ENCODE results near the gene SNRPA.

SNRPA gene

DNA sequence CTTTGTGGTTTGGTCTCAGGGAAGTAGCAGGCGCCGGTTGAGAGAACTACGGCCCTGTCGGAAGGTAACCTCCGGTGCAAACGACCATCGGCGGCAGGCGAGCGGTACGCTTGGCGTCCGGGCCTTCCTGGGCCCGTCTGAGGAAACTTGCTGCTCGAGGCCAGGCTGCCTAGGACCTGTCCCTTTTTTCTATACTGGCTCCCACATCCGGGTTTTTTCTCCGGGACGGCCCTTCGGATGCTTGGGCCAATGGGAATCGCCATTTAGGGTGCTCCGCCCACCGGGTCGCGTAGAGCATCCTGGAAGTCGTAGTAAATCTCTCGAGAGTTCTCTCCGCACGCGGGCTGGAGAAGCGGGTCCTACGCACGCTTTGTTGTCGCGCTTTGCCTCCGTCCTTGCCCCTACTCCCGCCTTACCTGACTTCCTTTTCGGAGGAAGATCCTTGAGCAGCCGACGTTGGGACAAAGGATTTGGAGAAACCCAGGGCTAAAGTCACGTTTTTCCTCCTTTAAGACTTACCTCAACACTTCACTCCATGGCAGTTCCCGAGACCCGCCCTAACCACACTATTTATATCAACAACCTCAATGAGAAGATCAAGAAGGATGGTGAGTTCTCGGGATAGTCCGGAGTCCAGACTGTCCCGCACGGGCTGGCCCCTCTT lies at the start of gene SNRPA:
Gene SNRPA (plus strand): TSS at position 330 of the 664 bp plus-strand sequence. CDS start 206 bp downstream, at position 536.
- no peak for TF ChIP-seq PPARA (CRISPR knock-in tag; IDR thresholded peaks at IDR 0.05; ENCODE audit: borderline replicate concordance)
- no peak for TF ChIP-seq ZNF565 (CRISPR knock-in tag; conservative IDR thresholded peaks at IDR 0.05; ENCODE audit: low read depth)
- no peak for TF ChIP-seq ZNF8 (CRISPR knock-in tag; IDR thresholded peaks at IDR 0.05)
- peak; percentile 87 for ATAC-seq

DNA sequence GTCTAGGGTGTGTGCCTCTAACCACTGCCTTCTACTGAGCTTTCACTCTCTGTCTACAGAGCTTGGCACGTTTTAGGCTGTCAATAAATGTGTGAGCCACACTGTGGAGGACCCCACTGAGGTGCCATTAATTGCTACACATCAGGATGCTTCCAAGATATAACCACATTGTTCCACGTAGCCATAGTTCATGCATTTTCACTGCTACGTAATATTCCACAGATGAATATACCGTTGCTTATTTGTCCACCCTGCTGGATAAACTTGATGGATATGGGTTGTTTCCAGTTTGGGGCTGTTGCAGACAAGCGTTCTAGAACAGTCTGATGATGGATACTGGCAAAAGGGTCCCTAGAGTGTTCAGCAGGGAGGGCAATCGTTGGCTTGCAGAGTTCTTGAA lies 49.2 kb upstream of the SNRPA start:
- no peak for ATAC-seq
- TF ChIP-seq GLIS3 (CRISPR knock-in tag; IDR thresholded peaks at IDR 0.05) (no peak), ZNF8 (CRISPR knock-in tag; IDR thresholded peaks at IDR 0.05) (no peak), PPARA (CRISPR knock-in tag; IDR thresholded peaks at IDR 0.05; ENCODE audit: borderline replicate concordance) (no peak)

- no peak for TF ChIP-seq GLIS3 (CRISPR knock-in tag; IDR thresholded peaks at IDR 0.05)
- TF ChIP-seq SNAI2 (CRISPR knock-in tag; IDR thresholded peaks at IDR 0.05): no peak
- no peak for TF ChIP-seq ESRRG (CRISPR knock-in tag; IDR thresholded peaks at IDR 0.05)
- no peak for TF ChIP-seq ZC3H10 (CRISPR knock-in tag; IDR thresholded peaks at IDR 0.05)
- no peak for TF ChIP-seq CSRNP3 (CRISPR knock-in tag; IDR thresholded peaks at IDR 0.05)
- no peak for TF ChIP-seq ZFP3 (CRISPR knock-in tag; IDR thresholded peaks at IDR 0.05)
- no peak for TF ChIP-seq PPARA (CRISPR knock-in tag; IDR thresholded peaks at IDR 0.05; ENCODE audit: borderline replicate concordance)
- TF ChIP-seq ZNF565 (CRISPR knock-in tag; conservative IDR thresholded peaks at IDR 0.05; ENCODE audit: low read depth): no peak
- TF ChIP-seq, protein P1, sequence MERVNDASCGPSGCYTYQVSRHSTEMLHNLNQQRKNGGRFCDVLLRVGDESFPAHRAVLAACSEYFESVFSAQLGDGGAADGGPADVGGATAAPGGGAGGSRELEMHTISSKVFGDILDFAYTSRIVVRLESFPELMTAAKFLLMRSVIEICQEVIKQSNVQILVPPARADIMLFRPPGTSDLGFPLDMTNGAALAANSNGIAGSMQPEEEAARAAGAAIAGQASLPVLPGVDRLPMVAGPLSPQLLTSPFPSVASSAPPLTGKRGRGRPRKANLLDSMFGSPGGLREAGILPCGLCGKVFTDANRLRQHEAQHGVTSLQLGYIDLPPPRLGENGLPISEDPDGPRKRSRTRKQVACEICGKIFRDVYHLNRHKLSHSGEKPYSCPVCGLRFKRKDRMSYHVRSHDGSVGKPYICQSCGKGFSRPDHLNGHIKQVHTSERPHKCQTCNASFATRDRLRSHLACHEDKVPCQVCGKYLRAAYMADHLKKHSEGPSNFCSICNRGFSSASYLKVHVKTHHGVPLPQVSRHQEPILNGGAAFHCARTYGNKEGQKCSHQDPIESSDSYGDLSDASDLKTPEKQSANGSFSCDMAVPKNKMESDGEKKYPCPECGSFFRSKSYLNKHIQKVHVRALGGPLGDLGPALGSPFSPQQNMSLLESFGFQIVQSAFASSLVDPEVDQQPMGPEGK (CRISPR knock-in tag; IDR thresholded peaks at IDR 0.05; ENCODE audit: borderline replicate concordance): no peak
- no peak for TF ChIP-seq CSDC2 (CRISPR knock-in tag; IDR thresholded peaks at IDR 0.05)
- TF ChIP-seq ZNF70 (CRISPR knock-in tag; IDR thresholded peaks at IDR 0.05): no peak
- TF ChIP-seq, protein P2, sequence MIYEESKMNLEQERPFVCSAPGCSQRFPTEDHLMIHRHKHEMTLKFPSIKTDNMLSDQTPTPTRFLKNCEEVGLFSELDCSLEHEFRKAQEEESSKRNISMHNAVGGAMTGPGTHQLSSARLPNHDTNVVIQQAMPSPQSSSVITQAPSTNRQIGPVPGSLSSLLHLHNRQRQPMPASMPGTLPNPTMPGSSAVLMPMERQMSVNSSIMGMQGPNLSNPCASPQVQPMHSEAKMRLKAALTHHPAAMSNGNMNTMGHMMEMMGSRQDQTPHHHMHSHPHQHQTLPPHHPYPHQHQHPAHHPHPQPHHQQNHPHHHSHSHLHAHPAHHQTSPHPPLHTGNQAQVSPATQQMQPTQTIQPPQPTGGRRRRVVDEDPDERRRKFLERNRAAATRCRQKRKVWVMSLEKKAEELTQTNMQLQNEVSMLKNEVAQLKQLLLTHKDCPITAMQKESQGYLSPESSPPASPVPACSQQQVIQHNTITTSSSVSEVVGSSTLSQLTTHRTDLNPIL (CRISPR knock-in tag; IDR thresholded peaks at IDR 0.05; ENCODE audit: low read depth): no peak
- no peak for TF ChIP-seq ZNF8 (CRISPR knock-in tag; IDR thresholded peaks at IDR 0.05)
- no peak for TF ChIP-seq OSR1 (CRISPR knock-in tag; IDR thresholded peaks at IDR 0.05)
These were observed 48.5 kb upstream of the SNRPA start for GRCh38 chr19:40702337-40703012.

GRCh38 chr19:40703029-40703755 lies 47.8 kb upstream of the SNRPA start:
- ATAC-seq: no peak
- TF ChIP-seq RARB (CRISPR knock-in tag; IDR thresholded peaks at IDR 0.05): no peak
- TF ChIP-seq, protein P3, sequence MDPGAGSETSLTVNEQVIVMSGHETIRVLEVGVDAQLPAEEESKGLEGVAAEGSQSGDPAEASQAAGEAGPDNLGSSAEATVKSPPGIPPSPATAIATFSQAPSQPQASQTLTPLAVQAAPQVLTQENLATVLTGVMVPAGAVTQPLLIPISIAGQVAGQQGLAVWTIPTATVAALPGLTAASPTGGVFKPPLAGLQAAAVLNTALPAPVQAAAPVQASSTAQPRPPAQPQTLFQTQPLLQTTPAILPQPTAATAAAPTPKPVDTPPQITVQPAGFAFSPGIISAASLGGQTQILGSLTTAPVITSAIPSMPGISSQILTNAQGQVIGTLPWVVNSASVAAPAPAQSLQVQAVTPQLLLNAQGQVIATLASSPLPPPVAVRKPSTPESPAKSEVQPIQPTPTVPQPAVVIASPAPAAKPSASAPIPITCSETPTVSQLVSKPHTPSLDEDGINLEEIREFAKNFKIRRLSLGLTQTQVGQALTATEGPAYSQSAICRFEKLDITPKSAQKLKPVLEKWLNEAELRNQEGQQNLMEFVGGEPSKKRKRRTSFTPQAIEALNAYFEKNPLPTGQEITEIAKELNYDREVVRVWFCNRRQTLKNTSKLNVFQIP (CRISPR knock-in tag; IDR thresholded peaks at IDR 0.05; ENCODE audit: borderline replicate concordance, low read depth): no peak
- TF ChIP-seq OSR1 (CRISPR knock-in tag; IDR thresholded peaks at IDR 0.05): no peak
- no peak for TF ChIP-seq CSRNP3 (CRISPR knock-in tag; IDR thresholded peaks at IDR 0.05)
- TF ChIP-seq ZNF8 (CRISPR knock-in tag; IDR thresholded peaks at IDR 0.05): no peak
- no peak for TF ChIP-seq ARNTL (CRISPR knock-in tag; IDR thresholded peaks at IDR 0.05; ENCODE audit: borderline replicate concordance, low read depth)
- no peak for TF ChIP-seq GLIS3 (CRISPR knock-in tag; IDR thresholded peaks at IDR 0.05)
- no peak for TF ChIP-seq BACH2 (CRISPR knock-in tag; IDR thresholded peaks at IDR 0.05; ENCODE audit: borderline replicate concordance)
- TF ChIP-seq CSDC2 (CRISPR knock-in tag; IDR thresholded peaks at IDR 0.05): no peak
- no peak for TF ChIP-seq ESRRG (CRISPR knock-in tag; IDR thresholded peaks at IDR 0.05)
- TF ChIP-seq TSHZ2 (CRISPR knock-in tag; IDR thresholded peaks at IDR 0.05): no peak
- TF ChIP-seq PPARA (CRISPR knock-in tag; IDR thresholded peaks at IDR 0.05; ENCODE audit: borderline replicate concordance): no peak

More at GRCh38 chr19:40702337-40703012, 48.5 kb upstream of the SNRPA start:
- no peak; the same call in 1 of the 3 replicates for ATAC-seq
